Measurements from ENCODE around the gene COL6A5.

The COL6A5 gene

GRCh38 chr3:130420466-130420865, 75.0 kb downstream of the COL6A5 start:
- no peak for DNase-seq (ENCODE audit: low read depth in 2 of 2)
- H3K4me3 ChIP-seq (replicated peaks in 1 of 2; ENCODE audit: low read depth in 2 of 2, low read length in 2 of 2): no peak overlapping the region
- TF ChIP-seq CTCF (IDR thresholded peaks at IDR 0.05; ENCODE audit: low read depth, low read length): no peak

GRCh38 chr3:130423064-130423463, 77.6 kb downstream of the COL6A5 start:
- no peak overlapping the region for H3K4me3 ChIP-seq (replicated peaks in 1 of 2; ENCODE audit: low read depth in 2 of 2, low read length in 2 of 2)
- TF ChIP-seq CTCF (IDR thresholded peaks at IDR 0.05; ENCODE audit: low read depth, low read length): no peak
- no peak for DNase-seq (ENCODE audit: low read depth in 2 of 2)

- no peak for DNase-seq (ENCODE audit: low read depth in 2 of 2)
- no peak for TF ChIP-seq CTCF (IDR thresholded peaks at IDR 0.05; ENCODE audit: low read depth, low read length)
- no peak overlapping the region for H3K4me3 ChIP-seq (replicated peaks in 1 of 2; ENCODE audit: low read depth in 2 of 2, low read length in 2 of 2)
Observed at GRCh38 chr3:130424837-130425236, 79.4 kb downstream of the COL6A5 start.

GRCh38 chr3:130425484-130425883, 80.0 kb downstream of the COL6A5 start:
- no peak overlapping the region for H3K4me3 ChIP-seq (replicated peaks in 1 of 2; ENCODE audit: low read depth in 2 of 2, low read length in 2 of 2)
- DNase-seq (ENCODE audit: low read depth in 2 of 2): no peak
- no peak for TF ChIP-seq CTCF (IDR thresholded peaks at IDR 0.05; ENCODE audit: low read depth, low read length)

- TF ChIP-seq CTCF (IDR thresholded peaks at IDR 0.05; ENCODE audit: low read depth, low read length): no peak
- H3K4me3 ChIP-seq (replicated peaks in 1 of 2; ENCODE audit: low read depth in 2 of 2, low read length in 2 of 2): no peak overlapping the region
- DNase-seq (ENCODE audit: low read depth in 2 of 2): no peak
Observed at GRCh38 chr3:130426206-130426605, 80.7 kb downstream of the COL6A5 start.

- H3K4me3 ChIP-seq (replicated peaks in 1 of 2; ENCODE audit: low read depth in 2 of 2, low read length in 2 of 2): no peak overlapping the region
- no peak for TF ChIP-seq CTCF (IDR thresholded peaks at IDR 0.05; ENCODE audit: low read depth, low read length)
- DNase-seq (ENCODE audit: low read depth in 2 of 2): no peak
Observed at GRCh38 chr3:130428871-130429712, 83.6 kb downstream of the COL6A5 start.

GRCh38 chr3:130429713-130430023, 84.2 kb downstream of the COL6A5 start:
- no peak for DNase-seq (ENCODE audit: low read depth in 2 of 2)
- H3K4me3 ChIP-seq (replicated peaks in 1 of 2; ENCODE audit: low read depth in 2 of 2, low read length in 2 of 2): no peak overlapping the region
- TF ChIP-seq CTCF (IDR thresholded peaks at IDR 0.05; ENCODE audit: low read depth, low read length): no peak

Measured in cardiac fibroblast (primary cell).